SK-N-DZ (cell line): ENCODE results near the gene ARHGEF19.
"Not testable (repeated sequence)": the region's sequence is repeated elsewhere in the genome, so short reads cannot be mapped to it uniquely, and the experiment has no call there.

ENCODE experiments used
- DNase-seq: peaks from one replicate; pipeline ENCODE4 v3.0.0-alpha.2; 2015; ENCODE audit warnings: low spot score

The ARHGEF19 gene

GRCh38 chr1:16167331-16168143 lies 44.9 kb downstream of the ARHGEF19 start:
- DNase-seq = peak; percentile 43

GRCh38 chr1:16166117-16166516 lies 46.3 kb downstream of the ARHGEF19 start:
- no peak for DNase-seq

GRCh38 chr1:16165548-16165947 lies 46.9 kb downstream of the ARHGEF19 start:
- no peak for DNase-seq

DNA sequence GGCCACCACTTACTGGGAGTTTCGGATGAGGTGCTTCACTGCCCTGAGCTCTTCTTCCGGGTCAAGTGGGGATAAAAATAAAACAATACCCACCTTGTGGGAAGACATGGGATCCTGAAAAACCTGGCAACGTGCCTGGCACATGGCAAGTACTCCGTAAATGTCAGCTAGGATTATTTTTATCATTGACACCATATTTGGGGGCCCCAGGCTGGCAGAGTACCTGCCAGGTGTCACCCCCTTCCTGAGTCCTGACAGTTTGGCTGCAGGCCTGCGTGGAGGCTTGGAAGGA lies 47.4 kb downstream of the ARHGEF19 start:
- DNase-seq = no peak

GRCh38 chr1:16164213-16165072 lies 48.0 kb downstream of the ARHGEF19 start:
- no peak for DNase-seq

DNA sequence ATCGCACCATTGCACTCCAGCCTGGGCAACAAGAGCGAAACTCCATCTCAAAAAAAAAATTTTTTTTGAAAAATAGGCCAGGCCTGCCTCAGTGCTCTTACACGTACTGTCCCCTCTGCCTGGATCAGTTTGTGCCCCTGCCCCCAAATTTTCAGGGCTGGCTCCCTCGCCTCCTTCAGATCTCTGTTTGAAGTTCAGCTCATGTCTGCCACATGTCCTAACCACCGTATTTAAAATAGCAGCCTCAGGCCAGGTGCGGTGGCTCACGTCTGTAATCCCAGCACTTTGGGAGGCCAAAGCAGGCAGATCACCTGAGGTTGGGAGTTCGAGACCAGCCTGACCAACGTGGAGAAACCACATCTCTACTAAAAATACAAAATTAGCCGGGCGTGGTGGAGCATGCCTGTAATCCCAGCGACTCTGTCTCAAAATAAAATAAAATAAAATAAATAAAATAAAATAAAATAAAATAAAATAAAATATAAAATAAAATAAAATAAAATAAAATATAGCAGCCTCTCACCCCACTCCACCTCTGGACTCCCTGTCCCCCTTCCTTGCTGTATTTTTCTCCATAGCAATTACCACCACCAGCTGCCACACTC lies 48.7 kb downstream of the ARHGEF19 start:
- DNase-seq = not testable (repeated sequence)

DNA sequence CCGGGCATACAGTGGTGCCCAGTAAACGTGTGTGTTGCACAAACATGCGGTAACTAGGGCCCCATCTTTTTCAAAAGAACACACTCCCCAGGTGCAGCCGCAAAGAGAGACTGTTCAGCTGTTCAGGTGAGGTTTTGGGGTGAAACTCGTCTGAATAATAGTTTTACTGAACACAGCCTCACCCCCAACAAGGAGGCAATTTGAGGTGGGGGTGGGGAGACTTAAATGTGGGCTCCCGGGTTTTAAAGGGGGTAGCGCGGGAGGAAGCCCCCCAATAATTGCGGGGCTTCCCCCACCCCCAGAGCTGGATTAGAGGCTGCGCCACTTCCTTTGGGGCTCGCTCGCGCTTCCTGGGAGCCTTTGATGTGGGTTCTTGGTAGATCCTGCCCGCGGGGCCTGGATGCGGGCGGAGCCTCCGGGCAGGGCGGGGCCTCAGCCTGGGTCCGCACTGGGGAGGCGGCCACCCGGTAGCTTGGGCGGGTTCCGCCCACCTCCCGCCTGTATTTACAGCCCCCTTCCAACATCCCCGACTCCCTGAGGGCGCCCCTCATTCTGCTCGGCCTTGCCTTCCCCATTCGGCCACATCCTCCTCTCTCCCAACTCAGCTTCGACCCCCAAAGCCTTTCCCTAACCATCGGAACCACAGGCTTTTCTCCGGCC lies 50.2 kb downstream of the ARHGEF19 start:
- DNase-seq = no peak

GRCh38 chr1:16161717-16162116 lies 50.7 kb downstream of the ARHGEF19 start:
- no peak for DNase-seq

GRCh38 chr1:16158993-16159831 lies 53.2 kb downstream of the ARHGEF19 start:
- DNase-seq = no peak

DNA sequence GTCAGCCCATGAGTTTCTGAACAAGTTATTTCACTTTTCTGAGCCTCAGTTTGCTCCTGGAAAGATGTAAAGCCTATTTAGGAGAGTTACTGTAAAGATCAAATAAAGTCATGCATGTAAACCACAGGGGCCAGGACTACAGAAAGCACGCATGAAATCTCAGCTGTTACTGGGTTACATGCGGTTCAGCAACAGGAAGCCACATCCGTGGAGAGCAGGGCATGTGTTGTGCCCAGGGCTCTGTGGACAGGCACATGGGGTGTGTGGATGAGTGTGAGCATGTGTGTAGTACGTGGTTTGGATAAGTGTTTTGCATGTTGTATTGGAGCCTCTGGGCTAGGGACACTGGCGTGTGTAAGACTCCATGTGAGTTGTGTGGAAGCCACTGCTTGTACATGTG lies 54.4 kb downstream of the ARHGEF19 start:
- no peak for DNase-seq

GRCh38 chr1:16156848-16157495 lies 55.5 kb downstream of the ARHGEF19 start:
- no peak for DNase-seq

DNA sequence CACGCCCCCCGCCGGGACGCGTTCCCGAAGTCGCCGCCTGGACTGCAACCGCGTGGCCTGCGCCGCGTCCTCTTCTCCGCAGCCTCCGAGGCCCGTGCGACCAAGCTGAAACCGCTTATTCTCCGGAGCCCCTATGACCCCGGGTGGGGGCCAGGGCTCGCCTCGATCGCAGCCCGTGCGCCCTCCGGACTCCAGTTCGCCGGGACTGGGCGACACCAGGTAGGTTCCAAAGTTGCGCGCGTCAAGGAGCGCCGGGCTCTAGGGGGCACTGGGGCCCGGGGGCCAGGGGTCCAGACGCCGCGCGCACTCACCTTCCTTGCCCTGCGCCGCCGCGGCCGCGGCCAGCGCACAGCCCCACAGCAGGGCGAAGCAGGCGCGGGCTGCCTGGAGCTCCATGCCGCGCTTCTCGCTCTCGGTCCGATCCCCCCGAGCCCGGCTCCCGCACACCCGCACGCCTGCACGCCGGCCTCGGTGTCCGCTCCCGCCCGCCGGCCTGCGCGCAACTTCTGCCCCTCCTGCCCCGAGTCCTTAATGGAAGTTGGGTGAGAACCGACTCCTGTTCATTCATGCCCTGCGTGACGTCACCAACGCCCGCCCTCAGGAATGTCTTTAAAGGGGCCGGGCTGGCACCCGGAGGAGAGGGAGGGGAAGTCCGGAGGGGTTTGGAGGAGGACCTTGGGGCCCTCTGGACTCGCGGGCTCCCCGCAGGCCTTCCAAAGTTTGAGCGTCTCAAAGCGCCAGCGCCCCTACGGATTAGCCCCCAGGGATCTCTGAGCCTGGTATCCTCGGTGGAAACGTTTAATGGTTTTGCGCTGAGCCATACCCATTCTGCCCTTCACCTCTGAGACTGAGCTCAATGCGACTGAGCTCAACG lies 56.7 kb downstream of the ARHGEF19 start, which contains the start of gene EPHA2:
TSS of gene EPHA2 (minus strand) at position 533 of the 874 bp plus-strand sequence. CDS start at position 396, 137 bp downstream.
- DNase-seq = no peak

- no peak for DNase-seq
Observed at GRCh38 chr1:16153999-16154673, 58.3 kb downstream of the ARHGEF19 start.

GRCh38 chr1:16153096-16153998 lies 59.1 kb downstream of the ARHGEF19 start:
- DNase-seq = no peak

- no peak for DNase-seq
Observed at GRCh38 chr1:16152481-16153087, 59.9 kb downstream of the ARHGEF19 start.

DNA sequence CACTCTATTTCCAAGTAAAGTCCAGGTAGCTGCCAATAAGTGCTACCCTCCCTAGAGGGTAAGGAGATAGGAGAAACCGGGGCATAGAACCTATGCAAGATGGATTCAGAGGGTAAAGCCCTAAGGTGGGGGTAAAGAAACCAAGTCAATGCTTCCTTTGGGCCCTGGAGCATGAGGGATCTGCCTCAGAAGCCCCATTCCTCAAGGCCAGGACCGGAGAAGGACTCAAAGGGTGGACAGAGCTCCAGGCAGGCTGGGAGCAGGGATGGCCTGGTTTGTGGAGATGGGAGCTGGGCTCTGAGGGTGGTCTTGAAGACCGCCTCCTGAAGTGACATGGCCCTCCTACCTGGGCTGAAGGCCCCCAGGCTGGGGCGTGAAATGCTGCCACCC lies 60.5 kb downstream of the ARHGEF19 start:
- DNase-seq = no peak
